Tracheal epithelial cell (primary cell): ENCODE measurements around the gene NXF1. TPM values are rescaled to one million over a fixed set of nuclear protein-coding genes. Genes with fewer than 3 reads are reported as not detected.

Experiments used
- total RNA-seq: library from RNA; depleted of rRNA; stranded (reverse); fragments of >200 nt; gene quantifications from 2 replicates; pipeline ENCODE4 v1.2.1, GENCODE V29; 2014

The NXF1 gene
- total RNA-seq: 8.5 and 11.8 TPM in 2 replicates

DNA sequence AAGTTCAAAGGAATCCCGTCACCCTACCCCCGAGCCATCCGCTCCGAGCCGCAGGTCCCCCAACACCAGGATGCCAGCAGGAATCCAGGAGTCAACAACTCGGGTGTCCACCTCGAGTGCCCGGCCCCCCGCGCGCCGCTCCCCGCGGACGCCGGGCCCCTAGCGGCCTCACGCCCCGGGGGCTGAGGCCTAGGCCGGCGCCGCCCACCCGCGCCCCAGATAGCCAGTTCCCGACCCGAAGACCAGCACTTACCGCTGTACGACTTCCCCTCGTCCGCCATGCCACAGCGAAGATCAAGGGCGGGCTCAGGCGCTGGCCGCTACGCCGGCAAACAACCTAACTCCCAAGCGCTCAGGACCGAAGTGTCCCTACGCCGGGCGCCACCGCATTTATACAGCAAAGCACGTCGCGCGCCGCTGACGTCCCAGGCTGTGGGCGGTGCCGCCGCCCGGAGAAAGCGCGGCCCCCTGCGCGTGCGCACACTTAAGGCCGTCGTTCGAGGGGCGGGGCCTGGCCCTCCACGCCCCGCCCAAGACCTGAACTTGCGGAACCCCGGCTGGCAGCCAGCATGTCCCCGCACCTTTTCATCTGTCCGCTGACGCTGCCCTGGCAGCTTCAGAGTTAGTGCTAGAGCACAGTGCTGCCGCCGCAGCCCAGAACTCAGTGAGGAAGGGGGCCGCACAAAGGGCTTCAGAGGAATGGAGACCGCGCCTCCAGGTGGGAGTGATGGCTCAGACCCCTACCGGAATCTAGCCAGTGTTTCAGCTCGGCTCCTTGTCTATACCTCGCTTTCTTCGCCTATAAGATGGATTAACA lies at the start of gene NXF1:
Gene NXF1, minus strand, starts transcription at position 365 of the 817 bp plus-strand sequence. Its CDS starts 84 bp downstream, at position 281.

DNA sequence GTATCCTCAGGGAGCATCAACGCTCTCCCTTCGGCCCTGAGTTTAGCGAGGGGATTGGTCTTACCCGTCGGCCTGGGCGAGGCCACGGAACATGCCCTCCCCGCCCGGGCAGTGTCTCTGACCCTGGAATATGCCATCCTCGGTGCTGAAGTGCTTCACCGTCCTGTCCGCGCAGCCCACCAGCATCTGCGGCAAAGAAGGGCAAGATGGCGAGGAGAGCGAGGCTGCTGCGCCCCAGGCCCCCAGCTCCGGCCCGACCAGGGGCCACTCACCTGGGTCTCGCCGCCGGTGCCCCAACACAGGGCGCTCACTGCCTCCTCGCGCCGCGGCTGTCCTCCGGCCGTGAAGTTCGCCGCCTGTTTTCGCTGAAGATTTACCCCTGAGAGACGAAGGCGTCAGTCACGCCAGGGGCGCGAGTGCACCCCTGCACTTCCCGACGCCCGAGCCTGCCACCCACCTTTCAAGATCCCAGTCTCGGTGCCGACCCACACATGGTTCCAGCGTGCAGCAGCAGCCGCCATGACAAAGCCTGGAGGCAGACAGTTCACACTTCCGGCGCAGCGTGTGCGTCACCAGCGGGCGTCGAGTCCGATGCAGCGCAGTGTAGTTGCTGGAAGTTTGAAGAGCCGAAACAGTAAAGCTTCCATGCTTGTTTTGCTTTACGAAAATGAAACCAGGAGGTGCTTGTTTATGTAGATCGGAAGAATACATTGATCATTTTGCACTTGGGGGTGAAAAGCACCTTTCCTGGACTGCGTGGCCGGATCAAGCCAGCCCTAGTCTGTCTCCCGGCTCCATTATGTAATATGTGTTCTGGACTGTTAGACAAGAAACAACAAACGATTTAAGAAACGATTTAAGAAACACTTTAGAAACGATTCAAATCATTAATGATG lies 34.1 kb upstream of the NXF1 start, which contains the start of gene WDR74:
Gene WDR74, minus strand, starts transcription at position 541 of the 896 bp plus-strand sequence. Its CDS starts 20 bp downstream, at position 521.

DNA sequence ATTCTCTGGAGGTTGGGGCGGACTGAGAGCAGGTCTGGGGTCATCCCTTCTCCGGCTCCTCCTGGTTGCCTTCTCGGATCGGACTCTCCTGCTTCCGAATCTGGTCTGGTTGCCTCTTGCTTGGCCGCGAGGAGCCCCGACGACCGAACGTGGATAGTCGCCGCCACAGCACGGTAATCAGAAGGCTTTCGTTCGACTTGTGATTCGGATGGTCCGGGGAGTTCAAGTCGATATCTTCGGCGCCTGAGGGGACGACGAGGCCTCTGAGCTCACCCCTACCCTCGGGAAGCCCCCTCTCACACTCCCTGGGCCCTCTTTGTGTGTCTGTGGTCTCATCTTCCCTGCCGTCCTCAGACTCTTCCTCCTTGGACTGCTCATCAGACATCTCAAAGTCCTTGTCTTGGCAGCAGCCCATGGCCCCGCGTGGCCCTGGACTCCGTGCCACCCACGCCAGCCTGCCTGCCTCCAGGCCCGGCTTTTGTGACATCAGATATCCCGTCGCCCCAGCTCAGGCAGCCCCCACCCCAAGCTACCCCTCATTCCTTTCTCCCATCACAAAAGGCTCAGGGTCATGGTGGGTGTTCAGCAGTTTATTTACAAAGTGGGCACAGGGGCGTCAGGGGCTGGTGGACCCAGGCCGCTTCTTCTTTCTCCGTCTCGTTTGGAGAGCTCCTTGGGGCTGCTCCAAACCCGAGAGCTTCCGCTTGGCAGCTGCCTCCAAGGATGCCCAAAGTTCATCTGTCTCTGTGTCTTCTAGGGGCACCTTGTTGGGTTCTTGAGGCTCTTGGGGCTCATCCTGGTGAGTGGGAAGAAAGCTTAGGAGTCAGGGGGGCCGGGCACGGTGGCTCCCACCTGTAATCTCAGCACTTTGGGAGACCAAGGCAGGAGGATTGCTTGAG lies 27.3 kb upstream of the NXF1 start, which contains the start of gene TEX54:
Gene TEX54, minus strand, starts transcription at position 506 of the 899 bp plus-strand sequence.

DNA sequence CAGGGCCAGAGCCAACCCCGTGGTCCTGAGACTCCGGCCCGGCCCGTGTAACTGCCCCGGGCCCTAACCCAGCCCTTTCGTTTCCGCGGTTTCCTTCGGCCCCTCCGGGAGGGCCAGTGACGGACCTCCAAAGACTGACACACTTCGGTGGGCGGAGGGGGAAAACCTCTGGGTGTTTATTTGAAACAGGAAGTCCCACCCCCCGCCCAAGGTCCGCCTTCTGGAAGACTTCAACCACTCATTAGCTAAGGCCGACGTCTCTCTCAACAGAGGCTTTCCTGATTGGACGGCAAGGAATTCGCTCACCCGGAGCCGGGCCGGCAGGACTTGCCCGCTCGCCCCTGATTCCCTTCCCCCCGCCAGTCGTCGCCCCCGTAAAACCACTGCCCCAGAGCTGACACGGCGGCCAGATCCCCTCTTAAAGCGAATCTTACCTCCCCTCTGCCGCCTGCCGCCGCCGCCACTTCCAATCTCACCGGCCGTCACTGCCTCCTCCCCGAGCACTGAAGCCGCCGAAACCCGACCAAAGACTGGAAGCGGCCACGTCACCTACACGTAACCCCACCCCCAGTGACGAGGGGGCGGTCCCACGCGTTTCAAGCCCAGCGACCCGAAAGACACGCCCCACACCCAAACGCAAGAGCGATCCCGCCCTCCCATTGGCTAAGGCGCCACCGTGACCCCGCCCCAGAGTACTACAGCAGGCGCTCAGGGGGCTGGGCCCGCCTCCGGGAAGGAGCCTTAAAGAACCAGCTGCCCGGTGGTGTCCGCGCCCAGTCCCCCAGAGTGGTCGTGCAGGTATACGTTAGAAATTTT lies 26.5 kb upstream of the NXF1 start, which contains the start of gene STX5:
Gene STX5, minus strand, starts transcription at position 532 of the 816 bp plus-strand sequence. CDS start 808 bp downstream, outside the sequence.

DNA sequence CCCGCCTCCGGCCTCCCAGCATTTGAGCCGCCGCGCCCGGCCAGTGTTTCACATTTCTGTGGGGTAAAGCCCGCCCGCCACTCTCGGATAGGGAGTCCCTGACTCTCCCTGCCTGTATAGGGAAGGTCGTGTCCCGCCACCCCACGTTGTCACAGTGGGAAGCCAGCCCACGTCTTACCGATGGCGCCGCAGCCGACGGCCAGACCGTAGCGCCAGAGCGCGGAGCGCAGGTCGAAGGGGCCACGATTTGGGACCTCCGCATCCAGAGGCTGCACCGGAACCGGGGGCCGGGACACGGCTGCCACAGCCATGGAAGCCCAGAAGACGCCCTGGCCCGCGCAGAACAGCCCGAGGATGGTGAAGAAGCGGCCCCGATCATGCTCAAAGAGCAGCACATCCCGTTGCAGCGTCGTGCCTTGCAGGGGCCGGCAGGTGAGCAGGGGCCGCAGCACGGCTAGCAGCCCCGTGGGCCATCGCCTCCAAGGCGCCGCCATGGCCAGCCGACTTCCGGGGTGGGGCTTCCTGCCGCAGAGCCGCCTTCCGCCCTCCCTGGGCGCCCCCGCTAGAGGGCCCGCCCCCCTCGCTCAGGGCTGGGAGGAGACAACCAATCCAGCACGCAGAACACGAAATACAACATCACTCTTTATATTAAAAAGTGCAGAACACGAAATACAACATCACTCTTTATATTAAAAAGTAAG lies 13.6 kb downstream of the NXF1 start, which contains the start of gene TMEM223:
Gene TMEM223, minus strand, starts transcription at position 506 of the 701 bp plus-strand sequence. Its CDS starts 12 bp downstream, at position 494.

DNA sequence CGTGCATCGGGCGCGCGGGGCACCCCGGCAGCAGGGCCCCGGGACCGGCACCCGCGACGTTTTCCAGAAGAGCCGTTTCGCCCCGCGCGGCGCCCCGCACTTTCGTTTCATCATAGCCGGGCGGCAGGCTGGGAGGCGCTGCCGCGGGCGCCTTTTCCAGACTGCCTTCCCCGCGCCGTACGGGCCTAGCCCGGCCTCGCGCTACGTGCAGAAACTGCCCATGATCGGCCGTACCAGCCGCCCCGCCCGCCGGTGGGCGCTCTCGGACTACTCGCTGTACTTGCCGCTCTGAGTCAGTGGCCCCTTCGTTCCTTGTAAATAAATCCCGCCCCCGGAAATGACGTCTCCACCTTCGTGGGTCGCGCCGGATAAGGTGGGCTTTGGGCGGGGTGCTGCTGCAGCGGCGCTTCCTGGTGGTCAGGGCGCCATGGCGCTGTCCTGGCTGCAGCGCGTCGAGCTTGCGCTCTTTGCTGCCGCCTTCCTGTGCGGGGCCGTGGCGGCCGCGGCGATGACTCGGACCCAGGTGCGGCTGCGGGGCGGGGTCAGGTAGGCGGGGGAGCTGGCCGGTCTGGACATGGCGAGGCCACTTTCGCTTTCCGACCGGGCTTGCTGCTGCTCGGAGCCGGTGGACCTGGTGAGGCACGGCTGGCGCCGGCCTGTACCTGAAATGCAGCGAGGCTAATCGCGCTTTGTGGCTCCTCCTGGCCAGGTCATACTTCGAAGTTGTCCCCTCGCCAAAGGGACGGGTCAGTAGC lies 18.1 kb downstream of the NXF1 start, which contains the start of gene TMEM179B:
Gene TMEM179B, plus strand, starts transcription at position 398 of the 755 bp plus-strand sequence. Its CDS starts 30 bp downstream, at position 428.

DNA sequence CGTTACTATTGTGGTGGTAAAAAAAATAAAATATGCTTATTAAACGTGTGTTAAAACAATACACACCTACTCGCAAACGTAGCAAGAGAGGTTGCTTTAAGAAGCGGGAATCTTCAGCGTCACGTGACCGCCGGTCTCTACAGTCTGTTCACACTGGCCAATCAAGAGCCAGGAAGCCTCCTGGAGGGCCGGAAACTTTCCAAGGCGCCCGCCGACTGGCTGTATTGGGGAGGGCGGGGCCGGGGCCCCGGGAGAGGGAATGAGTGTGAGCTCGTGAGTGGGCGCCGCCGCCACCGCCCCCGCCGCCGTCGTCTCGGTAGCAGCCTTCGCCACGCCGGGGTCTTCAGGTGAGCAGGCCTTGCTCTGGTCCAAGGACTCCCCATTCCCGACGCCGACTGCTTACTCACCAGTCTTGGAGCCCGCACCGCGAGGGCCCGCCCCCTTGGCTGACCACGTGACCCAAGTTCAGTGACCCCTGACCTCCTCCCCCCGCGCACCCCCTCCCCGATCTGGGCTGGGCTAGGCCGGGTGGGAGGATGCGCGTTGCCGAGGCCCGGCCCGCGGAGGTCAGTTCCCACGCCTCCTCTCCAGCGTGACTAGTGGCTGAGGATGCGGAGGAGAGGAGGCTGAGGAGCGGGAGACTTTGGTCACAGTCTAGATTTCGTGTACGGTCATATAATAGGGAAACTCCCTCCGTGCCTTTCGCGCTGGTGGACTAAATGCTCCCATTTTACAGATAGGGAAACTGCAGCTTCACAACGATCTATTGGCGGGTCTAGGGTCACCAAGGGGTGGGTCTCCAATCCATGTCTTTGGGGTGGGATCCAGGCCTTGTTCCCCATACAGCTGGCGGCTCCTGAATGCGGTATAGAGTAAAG lies 33.9 kb downstream of the NXF1 start, which contains the start of gene TAF6L:
Gene TAF6L, plus strand, starts transcription at position 253 of the 878 bp plus-strand sequence. CDS start 4,388 bp downstream, outside the sequence.

DNA sequence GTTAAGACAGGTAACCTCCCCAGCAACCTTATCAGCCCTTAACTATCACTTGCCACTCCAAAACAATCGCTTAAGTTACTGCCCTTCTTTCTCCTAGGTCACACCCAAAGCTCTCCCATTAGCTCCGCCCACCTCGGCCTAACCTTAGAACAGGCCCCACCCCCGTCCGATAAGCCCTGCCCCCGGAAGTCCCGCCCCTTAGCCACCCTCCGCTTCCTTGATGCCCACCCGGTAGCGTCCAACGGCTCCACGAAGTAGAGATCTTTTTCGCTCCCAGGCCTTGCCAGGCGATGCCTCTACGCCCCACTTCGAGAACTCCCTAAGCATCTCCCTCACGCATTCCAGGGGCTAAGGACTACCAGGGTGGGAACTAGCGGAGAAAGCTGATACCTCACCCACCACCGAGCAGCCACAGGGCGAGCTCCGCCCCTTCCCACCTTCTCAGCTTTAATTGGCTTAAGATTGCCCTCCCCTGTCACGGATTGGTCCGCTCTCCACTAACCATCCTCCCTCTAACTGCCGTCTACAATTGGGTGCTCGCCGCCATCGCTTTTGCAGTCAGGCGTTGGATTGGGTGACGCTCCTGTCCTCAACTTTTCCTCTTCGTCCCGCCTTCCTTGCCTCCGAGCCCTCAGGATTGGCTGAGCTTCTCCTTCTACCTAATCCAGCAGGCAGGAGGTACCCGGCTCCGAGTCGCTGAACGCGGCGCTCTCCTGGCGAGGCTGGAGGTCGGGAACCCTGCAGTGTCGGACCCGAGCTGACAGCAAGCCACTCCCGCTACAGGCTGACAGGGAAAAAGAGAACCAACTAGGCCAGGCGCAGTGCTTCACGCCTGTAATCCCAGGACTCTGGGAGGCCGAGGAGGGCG lies 51.3 kb downstream of the NXF1 start, which contains the start of gene ZBTB3:
Gene ZBTB3, minus strand, starts transcription at position 425 of the 868 bp plus-strand sequence. CDS start 496 bp downstream, outside the sequence.

Other genes with a start within 250 kb of the NXF1 start
- gene EEF1G, start 231.5 kb downstream of the NXF1 start, total RNA-seq: 1,841 and 2,603 TPM in 2 replicates
- gene TUT1, start 213.9 kb downstream of the NXF1 start, total RNA-seq: 7.0 and 9.0 TPM in 2 replicates
- 141 and 164 TPM in 2 replicates for gene MTA2, start 203.6 kb downstream of the NXF1 start, total RNA-seq
- 12.1 and 17.8 TPM in 2 replicates for gene EML3, start 192.7 kb downstream of the NXF1 start, total RNA-seq
- gene ROM1, start 192.2 kb downstream of the NXF1 start, total RNA-seq: 1.4 and 3.0 TPM in 2 replicates
- 45.1 and 50.5 TPM in 2 replicates for gene B3GAT3, start 183.5 kb downstream of the NXF1 start, total RNA-seq
- gene GANAB, start 158.8 kb downstream of the NXF1 start, total RNA-seq: 132 and 144 TPM in 2 replicates
- 25.8 and 30.5 TPM in 2 replicates for gene INTS5, start 152.1 kb downstream of the NXF1 start, total RNA-seq
- gene C11orf98, start 140.2 kb downstream of the NXF1 start, total RNA-seq: 23.9 and 32.8 TPM in 2 replicates
- 4.3 and 26.0 TPM in 2 replicates for gene CSKMT, start 140.1 kb downstream of the NXF1 start, total RNA-seq
- gene UQCC3, start 133.8 kb downstream of the NXF1 start, total RNA-seq: 11.6 and 20.2 TPM in 2 replicates
- 0.85 and 0.96 TPM in 2 replicates for gene LBHD1, start 133.2 kb downstream of the NXF1 start, total RNA-seq
- gene UBXN1, start 126.4 kb downstream of the NXF1 start, total RNA-seq: 172 and 236 TPM in 2 replicates
- under 0.01 and 0.21 TPM in 2 replicates for gene LRRN4CL, start 115.9 kb downstream of the NXF1 start, total RNA-seq
- gene BSCL2, start 98.0 kb downstream of the NXF1 start, total RNA-seq: 27.0 and 61.6 TPM in 2 replicates
- gene GNG3, start 97.8 kb downstream of the NXF1 start, total RNA-seq: not detected in 2 replicates
- gene HNRNPUL2, start 78.0 kb downstream of the NXF1 start, total RNA-seq: 6.0 and 7.2 TPM in 2 replicates
- 19.5 and 36.2 TPM in 2 replicates for gene TTC9C, start 77.0 kb downstream of the NXF1 start, total RNA-seq
- gene ZBTB3, start 51.3 kb downstream of the NXF1 start, total RNA-seq: 9.9 and 11.5 TPM in 2 replicates
- 71.8 and 86.8 TPM in 2 replicates for gene POLR2G, start 43.9 kb downstream of the NXF1 start, total RNA-seq
- gene TAF6L, start 34.0 kb downstream of the NXF1 start, total RNA-seq: 13.3 and 21.1 TPM in 2 replicates
- gene TMEM179B, start 18.0 kb downstream of the NXF1 start, total RNA-seq: 39.3 and 46.3 TPM in 2 replicates
- 25.8 and 29.6 TPM in 2 replicates for gene TMEM223, start 13.4 kb downstream of the NXF1 start, total RNA-seq
- 24.9 and 27.2 TPM in 2 replicates for gene STX5, start 26.6 kb upstream of the NXF1 start, total RNA-seq
- gene TEX54, start 27.4 kb upstream of the NXF1 start, total RNA-seq: not detected in 2 replicates
- 85.3 and 91.8 TPM in 2 replicates for gene WDR74, start 34.1 kb upstream of the NXF1 start, total RNA-seq
- 423 and 762 TPM in 2 replicates for gene SLC3A2, start 75.5 kb upstream of the NXF1 start, total RNA-seq
- not detected in 2 replicates for gene CHRM1, start 115.9 kb upstream of the NXF1 start, total RNA-seq
- gene SLC22A6, start 179.5 kb upstream of the NXF1 start, total RNA-seq: not detected in 2 replicates
- not detected in 2 replicates for gene SLC22A8, start 210.4 kb upstream of the NXF1 start, total RNA-seq